Measurements from ENCODE around the gene TSEN15. TPM values are rescaled to one million over a fixed set of nuclear protein-coding genes. Genes with fewer than 3 reads are reported as not detected.

TSEN15 gene
- total and polyA plus RNA-seq, 2 experiments from 2014 or later: 52.4 to 64.4 TPM

DNA sequence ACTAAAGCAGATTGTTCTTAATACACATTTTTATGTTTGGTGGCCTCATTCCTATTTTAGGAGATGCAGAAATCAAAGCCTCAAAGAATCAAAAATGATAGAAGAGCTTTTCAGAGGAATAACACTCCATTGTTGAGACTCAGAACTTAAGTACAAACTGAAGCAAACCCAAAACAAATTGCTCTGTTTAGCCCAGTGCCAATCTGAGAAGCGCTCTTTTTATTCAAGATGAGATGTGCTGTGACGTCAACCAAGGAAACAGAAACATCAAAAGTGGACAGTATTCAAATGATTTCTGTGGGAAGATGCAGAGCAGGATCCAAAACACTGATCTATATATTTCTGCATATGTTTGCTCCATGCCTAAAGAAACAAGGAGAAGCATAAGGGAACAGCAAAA lies 32.0 kb upstream of the TSEN15 start:
- DNase-seq (ENCODE audit: low read depth in 1 of 2, low spot score in 1 of 2): no peak
- Histone ChIP-seq H3K27me3 (no peaks in the 10 kb centered on the region), H3K36me3 (no peaks in the 10 kb centered on the region), H3K27ac (no peak overlapping the region), H3K9me3 (ENCODE audit: low read depth) (no peaks in the 10 kb centered on the region), H3K4me3 (no peak overlapping the region), H3K4me1 (ENCODE audit: low read depth) (peaks cover 25% of the 10 kb centered on the region)
- TF ChIP-seq, protein P1, sequence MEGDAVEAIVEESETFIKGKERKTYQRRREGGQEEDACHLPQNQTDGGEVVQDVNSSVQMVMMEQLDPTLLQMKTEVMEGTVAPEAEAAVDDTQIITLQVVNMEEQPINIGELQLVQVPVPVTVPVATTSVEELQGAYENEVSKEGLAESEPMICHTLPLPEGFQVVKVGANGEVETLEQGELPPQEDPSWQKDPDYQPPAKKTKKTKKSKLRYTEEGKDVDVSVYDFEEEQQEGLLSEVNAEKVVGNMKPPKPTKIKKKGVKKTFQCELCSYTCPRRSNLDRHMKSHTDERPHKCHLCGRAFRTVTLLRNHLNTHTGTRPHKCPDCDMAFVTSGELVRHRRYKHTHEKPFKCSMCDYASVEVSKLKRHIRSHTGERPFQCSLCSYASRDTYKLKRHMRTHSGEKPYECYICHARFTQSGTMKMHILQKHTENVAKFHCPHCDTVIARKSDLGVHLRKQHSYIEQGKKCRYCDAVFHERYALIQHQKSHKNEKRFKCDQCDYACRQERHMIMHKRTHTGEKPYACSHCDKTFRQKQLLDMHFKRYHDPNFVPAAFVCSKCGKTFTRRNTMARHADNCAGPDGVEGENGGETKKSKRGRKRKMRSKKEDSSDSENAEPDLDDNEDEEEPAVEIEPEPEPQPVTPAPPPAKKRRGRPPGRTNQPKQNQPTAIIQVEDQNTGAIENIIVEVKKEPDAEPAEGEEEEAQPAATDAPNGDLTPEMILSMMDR (IDR thresholded peaks at IDR 0.05; ENCODE audit: low read depth, low read length): no peak

DNA sequence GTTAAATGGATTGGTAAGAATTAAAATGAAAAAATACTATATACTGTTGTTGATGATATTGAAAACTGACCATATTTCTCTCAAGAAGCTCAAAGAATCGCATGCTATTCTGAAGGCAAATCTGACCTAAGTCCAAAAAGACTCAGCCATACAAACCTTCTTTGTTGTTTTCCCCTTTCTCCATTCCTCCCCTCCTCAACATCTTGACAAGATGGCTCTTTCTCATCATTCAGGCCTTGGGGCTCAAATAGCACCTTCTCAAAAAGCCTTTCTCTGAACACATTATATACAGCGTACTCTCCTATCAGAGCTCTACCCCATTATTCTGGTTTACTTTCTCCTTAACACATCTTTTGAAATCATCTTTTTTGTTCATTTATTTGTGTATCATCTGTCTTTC lies 31.2 kb upstream of the TSEN15 start:
- Histone ChIP-seq H3K9me3 (ENCODE audit: low read depth) (no peaks in the 10 kb centered on the region), H3K27me3 (no peaks in the 10 kb centered on the region), H3K4me1 (ENCODE audit: low read depth) (peaks cover 33% of the 10 kb centered on the region), H3K36me3 (no peaks in the 10 kb centered on the region), H3K4me3 (no peak overlapping the region), H3K27ac (no peak overlapping the region)
- TF ChIP-seq, protein P1 (IDR thresholded peaks at IDR 0.05; ENCODE audit: low read depth, low read length): no peak
- DNase-seq (ENCODE audit: low read depth in 1 of 2, low spot score in 1 of 2): no peak

DNA sequence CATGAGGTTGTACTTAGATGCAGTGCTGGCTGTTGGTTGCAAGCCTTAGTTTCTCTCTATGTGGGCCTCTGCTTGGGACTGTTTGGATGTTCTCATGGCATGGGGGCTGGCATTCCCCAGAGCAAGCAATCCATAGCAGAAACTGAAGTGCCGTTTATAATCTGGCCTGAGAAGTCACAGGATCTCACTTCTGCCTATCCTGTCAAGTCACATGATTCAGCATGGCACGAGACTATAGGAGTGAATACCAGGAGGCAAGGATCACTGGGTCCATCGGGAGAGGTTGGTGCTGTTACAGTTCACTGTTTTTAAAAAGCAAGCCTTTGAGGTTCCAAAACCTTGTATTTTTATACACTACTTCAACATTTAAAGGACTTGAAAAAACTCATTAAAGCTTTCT lies 30.7 kb upstream of the TSEN15 start:
- DNase-seq (ENCODE audit: low read depth in 1 of 2, low spot score in 1 of 2): no peak
- TF ChIP-seq, protein P1 (IDR thresholded peaks at IDR 0.05; ENCODE audit: low read depth, low read length): no peak
- H3K9me3 ChIP-seq (ENCODE audit: low read depth): no peaks in the 10 kb centered on the region
- no peaks in the 10 kb centered on the region for H3K27me3 ChIP-seq
- H3K36me3 ChIP-seq: no peaks in the 10 kb centered on the region
- no peak overlapping the region for H3K27ac ChIP-seq
- no peak overlapping the region for H3K4me3 ChIP-seq
- peaks cover 36% of the 10 kb centered on the region for H3K4me1 ChIP-seq (ENCODE audit: low read depth)

DNA sequence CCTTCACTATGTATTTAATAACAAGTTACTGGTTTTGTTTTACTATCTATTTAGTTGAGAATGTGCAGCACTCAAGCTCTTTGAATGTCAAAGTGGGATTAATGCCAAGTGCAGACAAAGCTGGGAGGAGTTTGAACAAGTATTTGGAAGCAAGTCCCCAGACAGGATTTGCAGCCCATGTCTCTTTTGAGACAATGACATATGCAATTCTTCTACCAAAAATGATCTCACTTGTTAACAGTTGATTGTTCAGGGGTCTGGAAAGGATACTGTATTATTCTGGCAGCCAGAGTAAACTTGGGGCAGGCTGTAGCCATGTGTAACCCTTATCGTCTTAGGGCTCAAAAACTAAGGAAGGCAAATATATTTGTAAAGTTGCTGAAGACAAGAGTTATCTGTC lies 29.8 kb upstream of the TSEN15 start:
- peaks cover 36% of the 10 kb centered on the region for H3K4me1 ChIP-seq (ENCODE audit: low read depth)
- peak overlapping the region; percentile 50 for H3K27ac ChIP-seq
- H3K36me3 ChIP-seq: no peaks in the 10 kb centered on the region
- H3K9me3 ChIP-seq (ENCODE audit: low read depth): no peaks in the 10 kb centered on the region
- TF ChIP-seq, protein P1 (IDR thresholded peaks at IDR 0.05; ENCODE audit: low read depth, low read length): no peak
- H3K4me3 ChIP-seq: no peak overlapping the region
- no peaks in the 10 kb centered on the region for H3K27me3 ChIP-seq
- peak; percentile 52 to 57 for DNase-seq (ENCODE audit: low read depth in 1 of 2, low spot score in 1 of 2)

DNA sequence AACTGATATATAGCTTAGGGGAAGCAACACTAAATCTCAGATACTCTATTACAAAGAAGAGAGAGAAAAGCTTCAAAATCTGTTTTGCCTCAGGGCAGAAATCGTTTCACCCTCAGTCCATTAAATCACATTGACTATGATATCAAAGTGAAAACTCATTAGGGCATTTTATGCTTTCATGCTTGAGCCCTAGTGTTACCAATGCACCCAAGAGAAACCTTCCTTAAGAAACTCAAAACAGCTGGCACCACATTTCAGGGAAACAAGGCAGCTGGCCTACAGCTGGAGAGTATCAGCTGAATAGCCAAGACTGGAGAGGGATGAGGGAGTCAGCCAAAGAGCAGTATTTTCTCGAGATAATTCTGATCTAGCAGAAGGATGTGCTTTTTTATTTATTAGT lies 28.9 kb upstream of the TSEN15 start:
- Histone ChIP-seq H3K4me1 (ENCODE audit: low read depth) (peaks cover 36% of the 10 kb centered on the region), H3K9me3 (ENCODE audit: low read depth) (no peaks in the 10 kb centered on the region), H3K36me3 (no peaks in the 10 kb centered on the region), H3K27ac (peak overlapping the region; percentile 50), H3K4me3 (no peak overlapping the region), H3K27me3 (no peaks in the 10 kb centered on the region)
- DNase-seq (ENCODE audit: low read depth in 1 of 2, low spot score in 1 of 2): peak in 1 of 2 donors; percentile 56
- TF ChIP-seq, protein P1 (IDR thresholded peaks at IDR 0.05; ENCODE audit: low read depth, low read length): no peak

DNA sequence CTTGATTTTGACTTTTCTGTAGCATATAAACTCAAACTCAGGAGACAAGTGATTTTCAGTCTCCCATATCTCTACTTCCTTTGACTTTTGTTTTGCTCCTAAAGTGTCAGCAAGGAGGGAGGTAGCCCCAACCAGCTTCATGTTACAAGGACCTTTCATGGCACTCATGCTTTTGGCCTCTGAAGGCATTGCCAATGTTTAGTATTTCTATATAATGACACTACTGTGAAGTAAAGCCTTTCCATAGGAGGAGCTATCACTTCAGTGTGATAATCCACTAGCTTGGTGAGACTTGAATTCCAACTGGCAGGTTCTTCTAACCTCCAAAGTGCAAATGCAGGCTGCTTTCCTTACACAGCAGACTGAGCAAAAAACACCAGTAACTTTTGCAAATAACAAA lies 28.4 kb upstream of the TSEN15 start:
- H3K9me3 ChIP-seq (ENCODE audit: low read depth): no peaks in the 10 kb centered on the region
- H3K4me1 ChIP-seq (ENCODE audit: low read depth): peaks cover 36% of the 10 kb centered on the region
- TF ChIP-seq, protein P1 (IDR thresholded peaks at IDR 0.05; ENCODE audit: low read depth, low read length): no peak
- peak in 1 of 2 donors; percentile 23 for DNase-seq (ENCODE audit: low read depth in 1 of 2, low spot score in 1 of 2)
- peak overlapping the region; percentile 50 for H3K27ac ChIP-seq
- H3K27me3 ChIP-seq: no peaks in the 10 kb centered on the region
- H3K36me3 ChIP-seq: no peaks in the 10 kb centered on the region
- H3K4me3 ChIP-seq: no peak overlapping the region
